ENCODE data around the gene CCNF.

Gene CCNF

DNA sequence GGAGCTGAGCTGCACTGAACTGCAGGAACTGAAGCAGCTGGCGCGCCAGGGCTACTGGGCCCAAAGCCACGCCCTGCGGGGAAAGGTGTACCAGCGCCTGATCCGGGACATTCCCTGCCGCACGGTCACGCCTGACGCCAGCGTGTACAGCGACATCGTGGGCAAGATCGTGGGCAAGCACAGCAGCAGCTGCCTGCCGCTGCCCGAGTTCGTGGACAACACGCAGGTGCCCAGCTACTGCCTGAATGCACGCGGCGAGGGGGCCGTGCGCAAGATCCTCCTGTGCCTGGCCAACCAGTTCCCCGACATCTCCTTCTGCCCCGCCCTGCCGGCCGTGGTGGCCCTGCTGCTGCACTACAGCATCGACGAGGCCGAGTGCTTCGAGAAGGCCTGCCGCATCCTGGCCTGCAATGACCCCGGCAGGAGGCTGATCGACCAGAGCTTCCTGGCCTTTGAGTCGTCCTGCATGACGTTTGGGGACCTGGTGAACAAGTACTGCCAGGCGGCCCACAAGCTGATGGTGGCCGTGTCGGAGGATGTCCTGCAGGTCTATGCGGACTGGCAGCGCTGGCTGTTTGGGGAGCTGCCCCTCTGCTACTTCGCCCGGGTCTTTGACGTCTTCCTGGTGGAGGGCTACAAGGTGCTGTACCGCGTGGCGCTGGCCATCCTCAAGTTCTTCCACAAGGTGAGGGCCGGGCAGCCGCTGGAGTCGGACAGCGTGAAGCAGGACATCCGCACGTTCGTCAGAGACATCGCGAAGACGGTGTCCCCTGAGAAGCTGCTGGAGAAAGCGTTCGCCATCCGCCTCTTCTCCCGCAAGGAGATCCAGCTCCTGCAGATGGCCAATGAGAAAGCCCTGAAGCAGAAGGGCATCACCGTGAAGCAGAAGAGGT lies 67.2 kb downstream of the CCNF start:
- no peaks in the 10 kb centered on the region for H3K27me3 ChIP-seq (ENCODE audit: insufficient read depth, insufficient read length)
- TF ChIP-seq YY1 (IDR thresholded peaks at IDR 0.05; ENCODE audit: insufficient read depth, insufficient read length) (no peak), SUZ12 (IDR thresholded peaks at IDR 0.05; ENCODE audit: extremely low read depth, insufficient read depth, insufficient read length) (no peak), ZNF274 (IDR thresholded peaks at IDR 0.05; ENCODE audit: low read depth, low read length) (no peak)
- peaks cover 15% of the 10 kb centered on the region for H3K4me1 ChIP-seq (ENCODE audit: insufficient read depth, insufficient read length)
- no peaks in the 10 kb centered on the region for H3K9me3 ChIP-seq (ENCODE audit: insufficient read depth, low read length)
- H3K9ac ChIP-seq (ENCODE audit: insufficient read length, low read depth) = no peak overlapping the region
- H3K4me3 ChIP-seq (ENCODE audit: insufficient read length, low read depth) = no peak overlapping the region
- H3K36me3 ChIP-seq (ENCODE audit: insufficient read depth, insufficient read length, low read length) = peaks cover 37% of the 10 kb centered on the region
- no peak for DNase-seq (ENCODE audit: low read depth, low spot score)

DNA sequence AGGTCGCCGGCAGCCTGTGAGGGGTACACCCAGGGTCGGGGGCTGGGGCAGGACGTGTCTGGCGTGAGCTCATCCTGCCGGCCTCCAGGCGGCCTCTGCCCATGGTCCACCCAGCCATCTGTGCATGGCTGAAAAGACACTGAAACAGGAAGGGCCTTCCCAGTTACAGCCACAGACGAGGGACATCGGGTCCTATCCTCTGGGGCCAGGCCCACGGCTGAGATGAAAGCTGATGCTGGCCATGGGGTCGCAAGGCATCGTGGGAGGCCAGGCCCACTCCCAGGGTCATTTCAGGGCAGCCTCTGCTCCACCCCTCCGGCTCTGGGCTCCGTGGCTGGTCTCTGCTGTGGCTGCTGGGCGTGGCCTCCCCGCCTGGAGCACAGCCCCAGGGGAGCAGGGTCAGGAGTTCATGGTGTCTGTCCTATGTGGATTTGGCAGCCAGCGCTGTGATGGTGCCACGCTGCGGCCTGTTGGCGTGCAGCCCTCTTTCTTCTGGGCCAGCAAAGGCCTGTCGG lies 67.9 kb downstream of the CCNF start:
- Histone ChIP-seq H3K27me3 (ENCODE audit: insufficient read depth, insufficient read length) (no peaks in the 10 kb centered on the region), H3K4me3 (ENCODE audit: insufficient read length, low read depth) (no peak overlapping the region), H3K9ac (ENCODE audit: insufficient read length, low read depth) (no peak overlapping the region), H3K36me3 (ENCODE audit: insufficient read depth, insufficient read length, low read length) (peaks cover 37% of the 10 kb centered on the region), H3K4me1 (ENCODE audit: insufficient read depth, insufficient read length) (peaks cover 21% of the 10 kb centered on the region), H3K9me3 (ENCODE audit: insufficient read depth, low read length) (no peaks in the 10 kb centered on the region)
- no peak for TF ChIP-seq ZNF274 (IDR thresholded peaks at IDR 0.05; ENCODE audit: low read depth, low read length)
- TF ChIP-seq YY1 (IDR thresholded peaks at IDR 0.05; ENCODE audit: insufficient read depth, insufficient read length) = no peak
- no peak for TF ChIP-seq SUZ12 (IDR thresholded peaks at IDR 0.05; ENCODE audit: extremely low read depth, insufficient read depth, insufficient read length)
- DNase-seq (ENCODE audit: low read depth, low spot score) = no peak

DNA sequence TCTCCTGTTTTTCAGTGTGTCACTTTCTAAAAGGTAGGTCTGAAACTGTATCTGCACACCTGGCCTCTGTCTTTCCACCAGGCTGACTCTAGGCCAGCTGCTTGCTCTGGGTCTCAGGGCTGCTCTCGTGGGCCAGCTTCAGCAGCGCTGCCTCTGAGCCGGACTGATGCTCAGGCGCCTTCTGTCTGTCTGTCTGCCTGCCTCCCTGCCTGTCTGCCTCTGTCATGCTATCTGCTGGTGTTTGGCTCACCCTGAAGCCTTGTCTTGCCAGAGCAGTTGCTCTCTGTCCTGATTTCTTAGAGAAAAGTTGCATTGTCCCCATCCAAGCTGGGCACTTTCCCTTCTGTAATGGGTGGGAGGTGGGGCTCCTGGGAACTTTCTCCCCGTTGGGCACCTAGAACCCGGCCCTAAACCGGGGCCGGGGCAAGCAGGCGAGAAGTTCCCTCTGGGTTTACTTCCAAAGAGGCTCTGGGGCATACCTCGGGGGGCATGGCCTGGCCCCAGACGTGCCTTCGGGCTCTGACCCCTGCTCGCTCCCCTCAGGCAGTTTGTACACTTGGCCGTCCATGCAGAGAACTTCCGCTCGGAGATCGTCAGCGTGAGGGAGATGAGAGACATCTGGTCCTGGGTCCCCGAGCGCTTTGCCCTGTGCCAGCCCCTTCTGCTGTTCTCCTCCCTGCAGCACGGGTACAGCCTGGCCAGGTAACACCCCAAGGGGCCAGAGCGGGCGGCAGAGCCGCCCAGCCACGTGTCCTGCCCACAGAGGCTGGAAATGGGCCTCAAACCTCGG lies 68.6 kb downstream of the CCNF start:
- Histone ChIP-seq H3K4me3 (ENCODE audit: insufficient read length, low read depth) (no peak overlapping the region), H3K4me1 (ENCODE audit: insufficient read depth, insufficient read length) (peaks cover 24% of the 10 kb centered on the region), H3K9ac (ENCODE audit: insufficient read length, low read depth) (no peak overlapping the region), H3K36me3 (ENCODE audit: insufficient read depth, insufficient read length, low read length) (peaks cover 37% of the 10 kb centered on the region), H3K9me3 (ENCODE audit: insufficient read depth, low read length) (no peaks in the 10 kb centered on the region), H3K27me3 (ENCODE audit: insufficient read depth, insufficient read length) (no peaks in the 10 kb centered on the region)
- TF ChIP-seq YY1 (IDR thresholded peaks at IDR 0.05; ENCODE audit: insufficient read depth, insufficient read length) = no peak
- no peak for TF ChIP-seq SUZ12 (IDR thresholded peaks at IDR 0.05; ENCODE audit: extremely low read depth, insufficient read depth, insufficient read length)
- no peak for TF ChIP-seq ZNF274 (IDR thresholded peaks at IDR 0.05; ENCODE audit: low read depth, low read length)
- DNase-seq (ENCODE audit: low read depth, low spot score) = no peak

DNA sequence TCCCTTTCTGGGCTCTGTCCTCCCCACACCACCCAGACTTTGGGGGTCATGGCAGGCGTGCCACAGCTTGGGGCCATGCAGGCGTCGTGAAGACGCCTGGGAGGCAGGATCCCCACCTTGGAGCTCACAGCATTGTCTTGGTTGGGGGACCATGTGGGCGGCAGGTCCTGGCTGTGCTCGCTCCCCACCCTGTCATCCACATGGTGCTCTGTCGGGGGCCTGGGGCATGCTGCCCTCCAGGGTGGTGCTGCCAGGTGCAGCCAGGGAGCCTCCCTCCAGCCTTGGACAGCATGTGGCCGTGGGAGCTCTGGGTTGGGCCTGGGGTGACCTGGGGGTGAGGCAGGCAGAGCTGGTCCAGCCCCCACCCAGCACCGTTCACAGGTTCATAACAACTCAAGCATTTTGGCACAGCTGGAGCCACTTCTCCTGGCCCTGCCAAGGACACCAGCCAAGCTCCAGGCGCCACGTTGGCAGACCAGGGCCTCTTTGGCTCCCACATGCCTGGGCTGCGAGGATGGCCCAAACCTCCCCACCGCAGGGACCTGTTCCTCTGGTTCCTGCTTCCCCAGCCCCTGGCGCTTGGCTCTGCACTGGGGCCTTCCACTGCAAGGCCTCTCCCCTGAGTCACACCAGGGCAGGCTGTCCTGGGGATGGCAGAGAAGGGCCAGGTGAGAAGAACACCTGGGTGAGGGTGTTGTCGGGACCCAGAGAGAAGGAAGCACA lies 69.4 kb downstream of the CCNF start:
- peaks cover 34% of the 10 kb centered on the region for H3K36me3 ChIP-seq (ENCODE audit: insufficient read depth, insufficient read length, low read length)

DNA sequence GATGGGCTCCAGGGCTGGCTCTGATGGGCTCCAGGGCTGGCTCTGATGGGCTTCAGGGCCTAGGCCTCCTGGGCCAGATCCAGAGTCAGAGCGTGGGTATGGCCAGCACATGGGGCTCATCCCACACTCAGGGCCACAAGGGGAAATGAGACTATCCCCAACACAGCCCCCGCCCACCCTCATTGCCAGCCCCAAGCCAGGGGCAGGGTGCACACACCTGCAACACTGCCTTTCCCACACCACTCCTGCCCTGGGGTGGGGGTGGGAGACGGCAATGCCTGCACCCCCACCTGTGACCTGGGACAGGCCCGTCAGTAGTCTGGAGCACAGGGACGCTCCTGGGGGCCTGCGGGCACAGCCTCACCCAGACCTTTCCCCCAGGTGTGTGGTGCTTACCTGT lies 70.2 kb downstream of the CCNF start:
- H3K4me3 ChIP-seq (ENCODE audit: insufficient read length, low read depth) = no peak overlapping the region
- H3K9me3 ChIP-seq (ENCODE audit: insufficient read depth, low read length) = no peaks in the 10 kb centered on the region
- no peak for DNase-seq (ENCODE audit: low read depth, low spot score)
- peaks cover 34% of the 10 kb centered on the region for H3K36me3 ChIP-seq (ENCODE audit: insufficient read depth, insufficient read length, low read length)
- TF ChIP-seq SUZ12 (IDR thresholded peaks at IDR 0.05; ENCODE audit: extremely low read depth, insufficient read depth, insufficient read length) (no peak), ZNF274 (IDR thresholded peaks at IDR 0.05; ENCODE audit: low read depth, low read length) (no peak), YY1 (IDR thresholded peaks at IDR 0.05; ENCODE audit: insufficient read depth, insufficient read length) (no peak)
- H3K9ac ChIP-seq (ENCODE audit: insufficient read length, low read depth) = no peak overlapping the region
- H3K27me3 ChIP-seq (ENCODE audit: insufficient read depth, insufficient read length) = no peaks in the 10 kb centered on the region
- peaks cover 24% of the 10 kb centered on the region for H3K4me1 ChIP-seq (ENCODE audit: insufficient read depth, insufficient read length)

More for the DNA sequence above, 69.4 kb downstream of the CCNF start:
- Histone ChIP-seq H3K4me3 (ENCODE audit: insufficient read length, low read depth) (no peak overlapping the region), H3K9me3 (ENCODE audit: insufficient read depth, low read length) (no peaks in the 10 kb centered on the region), H3K4me1 (ENCODE audit: insufficient read depth, insufficient read length) (peaks cover 24% of the 10 kb centered on the region), H3K27me3 (ENCODE audit: insufficient read depth, insufficient read length) (no peaks in the 10 kb centered on the region), H3K9ac (ENCODE audit: insufficient read length, low read depth) (no peak overlapping the region)
- DNase-seq (ENCODE audit: low read depth, low spot score) = no peak
- TF ChIP-seq ZNF274 (IDR thresholded peaks at IDR 0.05; ENCODE audit: low read depth, low read length) = no peak
- no peak for TF ChIP-seq YY1 (IDR thresholded peaks at IDR 0.05; ENCODE audit: insufficient read depth, insufficient read length)
- TF ChIP-seq SUZ12 (IDR thresholded peaks at IDR 0.05; ENCODE audit: extremely low read depth, insufficient read depth, insufficient read length) = no peak

DNA sequence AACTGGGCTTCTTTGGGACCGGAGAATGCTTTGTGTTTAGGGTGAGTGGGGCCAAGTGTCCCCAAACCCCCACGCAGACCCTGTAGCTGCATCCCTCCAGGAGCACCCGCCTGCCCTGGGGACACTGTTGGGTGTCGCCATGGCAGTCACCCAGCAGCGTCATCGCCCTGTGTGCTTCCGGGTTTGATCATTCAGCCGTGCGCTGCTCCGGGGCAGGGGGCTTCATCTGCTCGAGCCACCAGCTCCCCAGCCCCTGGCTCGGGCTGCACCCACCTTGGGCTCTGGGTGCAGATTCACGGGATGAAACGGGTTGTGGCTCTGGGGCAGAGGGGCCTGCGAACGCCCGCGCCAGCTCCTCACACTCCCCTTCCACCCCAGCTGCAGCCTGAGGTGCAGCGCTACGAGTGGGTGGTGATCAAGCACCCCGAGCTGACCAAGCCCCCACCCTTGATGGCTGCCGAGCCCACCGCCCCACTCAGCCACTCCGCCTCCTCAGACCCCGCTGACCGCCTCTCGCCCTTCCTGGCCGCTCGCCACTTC lies 70.7 kb downstream of the CCNF start:
- no peak overlapping the region for H3K9ac ChIP-seq (ENCODE audit: insufficient read length, low read depth)
- no peak for TF ChIP-seq YY1 (IDR thresholded peaks at IDR 0.05; ENCODE audit: insufficient read depth, insufficient read length)
- no peak for TF ChIP-seq ZNF274 (IDR thresholded peaks at IDR 0.05; ENCODE audit: low read depth, low read length)
- TF ChIP-seq SUZ12 (IDR thresholded peaks at IDR 0.05; ENCODE audit: extremely low read depth, insufficient read depth, insufficient read length) = no peak
- no peak overlapping the region for H3K4me3 ChIP-seq (ENCODE audit: insufficient read length, low read depth)
- peaks cover 34% of the 10 kb centered on the region for H3K36me3 ChIP-seq (ENCODE audit: insufficient read depth, insufficient read length, low read length)
- H3K4me1 ChIP-seq (ENCODE audit: insufficient read depth, insufficient read length) = peaks cover 24% of the 10 kb centered on the region
- no peaks in the 10 kb centered on the region for H3K27me3 ChIP-seq (ENCODE audit: insufficient read depth, insufficient read length)
- H3K9me3 ChIP-seq (ENCODE audit: insufficient read depth, low read length) = no peaks in the 10 kb centered on the region
- no peak for DNase-seq (ENCODE audit: low read depth, low spot score)

All from NT2/D1 (cell line).